HG03378 (cell line): Measurements from ENCODE around the gene CEACAM21.

Experiments used
- ATAC-seq: cut with Tn5 transposase; IDR thresholded peaks from one replicate; pipeline ENCODE4 v1.9.1; 2021; ENCODE audit warnings: mild to moderate bottlenecking, moderate library complexity; ENCODE audit not compliant: unreplicated experiment

The CEACAM21 gene

GRCh38 chr19:41584260-41584810, 8.4 kb downstream of the CEACAM21 start:
- no peak for ATAC-seq

GRCh38 chr19:41584931-41585330, 9.0 kb downstream of the CEACAM21 start:
- ATAC-seq = no peak

GRCh38 chr19:41586064-41586463, 10.1 kb downstream of the CEACAM21 start:
- ATAC-seq = no peak

DNA sequence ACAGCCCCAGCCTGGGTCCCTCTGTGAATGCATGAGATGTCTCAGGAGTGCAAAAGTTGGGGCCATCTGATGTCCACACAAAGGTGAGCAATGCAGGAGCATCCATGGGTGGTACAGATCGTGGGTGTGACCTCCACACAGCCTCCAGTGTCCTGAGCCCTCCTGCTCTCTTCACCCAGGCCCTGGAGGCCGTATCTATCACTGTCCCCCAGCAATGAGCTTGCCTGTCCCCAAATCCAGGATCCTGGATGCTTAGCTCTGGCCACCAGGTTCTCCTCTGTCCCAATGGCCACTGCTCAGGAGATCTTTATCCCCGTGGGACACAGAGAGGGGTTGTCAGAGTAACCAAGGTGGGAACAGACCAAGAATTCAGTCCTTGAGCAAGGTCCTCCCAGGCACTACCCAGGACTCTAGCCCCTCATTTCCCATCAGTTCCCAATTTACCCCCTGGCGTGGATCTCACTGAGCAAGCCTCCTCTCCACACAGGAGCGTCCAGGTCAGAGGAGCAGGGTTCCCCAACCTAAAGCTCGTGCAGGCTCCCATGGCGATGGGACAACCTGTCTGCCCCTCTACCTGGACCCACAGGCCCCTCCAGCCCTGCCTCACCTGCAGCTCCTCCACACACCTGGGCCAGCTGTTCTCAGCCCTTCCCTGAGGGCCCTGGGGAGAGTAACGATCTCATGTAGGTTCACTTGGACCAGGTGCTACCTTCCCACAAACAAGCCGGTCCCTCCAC, 11.3 kb downstream of the CEACAM21 start:
- no peak for ATAC-seq

DNA sequence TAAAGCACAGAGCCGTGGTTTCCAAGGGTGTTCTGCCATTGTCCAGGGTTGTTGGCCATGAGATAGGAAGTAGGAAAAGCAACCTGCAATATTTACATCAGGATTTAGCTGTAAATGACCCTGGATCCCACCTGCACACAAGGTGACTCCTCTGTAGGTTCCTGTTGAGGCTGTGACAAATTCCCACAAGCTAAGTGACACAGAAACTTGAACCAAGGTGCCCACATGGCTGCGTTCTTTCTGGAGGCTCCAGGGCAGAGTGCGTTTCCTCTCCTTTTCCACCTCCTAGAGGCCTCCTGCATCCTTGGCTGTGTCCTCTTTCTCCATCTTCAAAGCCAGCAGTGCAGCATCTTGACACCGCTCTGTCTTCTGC, 11.9 kb downstream of the CEACAM21 start:
- ATAC-seq = no peak

GRCh38 chr19:41588497-41589209, 12.7 kb downstream of the CEACAM21 start:
- ATAC-seq = no peak

DNA sequence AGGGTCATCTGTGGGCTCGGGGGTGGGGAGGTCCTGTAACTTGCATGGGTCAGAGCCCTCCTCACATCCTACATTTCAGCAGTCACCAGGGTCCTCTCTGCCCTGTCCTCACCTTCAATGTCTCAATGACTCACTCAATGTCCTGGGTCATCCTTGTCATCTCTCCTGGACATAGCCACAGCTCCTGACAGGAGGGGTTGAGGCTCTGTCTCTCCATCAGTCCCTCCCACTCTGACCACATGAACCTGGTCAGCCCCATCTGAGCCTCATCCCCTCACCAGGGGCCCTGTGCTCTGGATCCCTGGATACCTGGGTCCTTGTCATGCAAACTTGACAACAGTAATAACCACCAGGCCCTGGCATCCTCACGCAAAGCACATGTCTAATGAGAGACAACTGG, 13.4 kb downstream of the CEACAM21 start:
- ATAC-seq = no peak

DNA sequence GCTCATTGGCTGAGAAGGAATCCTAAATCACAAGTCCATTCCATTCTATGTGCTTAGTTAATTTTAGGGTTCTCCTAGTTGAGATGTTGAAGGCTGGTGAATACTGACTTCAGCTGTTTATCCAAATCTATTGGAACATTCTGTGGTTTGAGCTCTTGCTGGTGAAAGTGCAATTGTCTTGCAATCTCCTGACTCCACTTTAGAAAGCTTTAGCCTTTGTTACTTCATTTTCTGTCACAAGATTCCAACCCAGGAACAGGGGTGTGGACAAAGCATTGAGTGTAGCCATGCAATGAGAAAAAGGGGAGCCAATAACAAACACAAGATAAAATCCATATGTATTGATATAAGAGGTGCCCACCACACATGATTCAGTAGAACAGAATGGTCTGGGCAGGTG, 15.0 kb downstream of the CEACAM21 start:
- no peak for ATAC-seq

- no peak for ATAC-seq
Measured at GRCh38 chr19:41591951-41592562, 16.1 kb downstream of the CEACAM21 start.

DNA sequence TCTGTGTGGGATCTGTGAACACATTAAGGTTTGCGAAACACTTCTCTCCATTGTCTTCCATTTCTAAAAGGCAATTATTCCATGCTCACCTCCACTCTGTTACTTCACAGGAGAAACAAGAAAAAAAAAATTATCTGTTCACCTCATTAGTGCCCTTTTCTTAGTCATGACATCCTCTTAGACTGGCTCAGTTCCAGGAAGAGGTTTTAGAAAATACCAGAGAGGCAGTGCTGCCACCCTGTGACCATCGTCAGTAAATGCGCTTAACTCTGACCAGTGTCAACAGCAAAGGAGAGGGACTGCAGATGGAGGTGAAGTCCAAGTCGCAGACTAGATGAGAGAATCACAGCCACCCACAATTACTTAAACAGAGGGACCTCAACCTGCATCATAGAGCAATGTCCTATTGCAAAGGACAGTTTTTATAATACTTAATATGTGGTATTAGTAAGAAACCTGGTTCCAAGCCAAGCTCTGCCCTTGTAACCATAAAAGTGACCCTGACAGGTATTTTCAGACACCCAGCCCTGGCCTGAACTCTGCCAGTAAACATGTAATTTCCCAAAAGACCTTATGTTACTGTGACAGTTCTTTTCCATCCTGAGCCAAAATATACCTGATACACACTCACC, 19.4 kb downstream of the CEACAM21 start:
- no peak for ATAC-seq

DNA sequence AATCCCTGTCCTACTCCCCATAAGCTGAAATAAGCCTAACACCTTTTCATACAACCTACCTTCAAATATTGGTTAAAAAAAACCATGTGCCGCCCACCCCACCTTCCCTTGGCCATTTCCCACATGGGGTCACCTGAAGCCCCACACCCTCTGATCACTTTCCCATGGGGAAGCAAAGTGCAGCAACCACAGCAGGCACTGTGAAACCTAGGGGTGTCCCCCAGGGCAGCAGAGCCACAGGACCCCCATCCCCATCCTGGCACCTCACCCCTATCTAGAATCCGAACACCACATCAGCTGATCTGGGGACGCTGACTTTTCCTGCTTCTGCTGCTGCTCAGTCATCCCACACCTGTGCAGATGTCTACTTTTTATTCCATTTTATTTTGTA, 19.9 kb downstream of the CEACAM21 start:
- ATAC-seq = no peak

GRCh38 chr19:41597600-41598041, 21.7 kb downstream of the CEACAM21 start:
- ATAC-seq = peak; percentile 70

DNA sequence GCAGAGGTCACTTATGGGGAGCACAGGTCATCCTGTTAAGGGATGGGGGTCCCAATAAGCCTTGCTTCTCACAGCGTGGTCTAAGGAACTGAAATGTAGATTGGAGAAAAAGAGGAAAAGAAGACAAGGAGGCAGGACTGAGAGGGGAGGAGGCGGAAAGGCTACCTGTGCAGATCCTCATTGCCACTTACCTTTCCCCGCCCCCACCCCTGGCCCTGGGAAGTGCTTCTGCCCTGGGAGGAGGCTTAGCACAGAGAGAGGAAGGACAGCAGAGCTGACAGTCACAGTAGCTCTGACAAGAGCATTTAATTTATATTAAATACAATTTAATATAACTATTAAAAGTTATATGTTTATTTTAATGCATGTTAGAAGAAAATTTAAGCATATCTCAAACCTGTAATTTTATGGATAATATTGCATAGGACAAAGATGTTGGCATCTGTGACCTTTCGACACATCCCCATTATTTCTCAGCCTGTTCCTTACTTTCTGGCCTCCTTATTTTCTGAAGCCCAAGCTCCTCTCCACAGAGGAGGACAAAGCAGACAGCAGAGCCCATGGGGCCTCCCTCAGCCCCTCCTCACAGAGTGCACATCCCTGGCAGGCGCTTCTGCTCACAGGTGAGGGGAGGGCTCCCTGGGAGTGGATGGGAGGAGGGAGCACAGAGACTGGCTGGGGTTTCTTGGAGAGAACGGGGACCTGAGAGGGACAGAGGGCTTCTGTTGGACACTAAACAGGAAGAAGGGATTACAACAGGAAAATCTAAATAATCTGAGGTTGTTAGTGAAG, 23.4 kb downstream of the CEACAM21 start:
- ATAC-seq = no peak

GRCh38 chr19:41601771-41602170, 25.8 kb downstream of the CEACAM21 start:
- no peak for ATAC-seq

- ATAC-seq = no peak
Measured at GRCh38 chr19:41604831-41605230, 28.9 kb downstream of the CEACAM21 start.

DNA sequence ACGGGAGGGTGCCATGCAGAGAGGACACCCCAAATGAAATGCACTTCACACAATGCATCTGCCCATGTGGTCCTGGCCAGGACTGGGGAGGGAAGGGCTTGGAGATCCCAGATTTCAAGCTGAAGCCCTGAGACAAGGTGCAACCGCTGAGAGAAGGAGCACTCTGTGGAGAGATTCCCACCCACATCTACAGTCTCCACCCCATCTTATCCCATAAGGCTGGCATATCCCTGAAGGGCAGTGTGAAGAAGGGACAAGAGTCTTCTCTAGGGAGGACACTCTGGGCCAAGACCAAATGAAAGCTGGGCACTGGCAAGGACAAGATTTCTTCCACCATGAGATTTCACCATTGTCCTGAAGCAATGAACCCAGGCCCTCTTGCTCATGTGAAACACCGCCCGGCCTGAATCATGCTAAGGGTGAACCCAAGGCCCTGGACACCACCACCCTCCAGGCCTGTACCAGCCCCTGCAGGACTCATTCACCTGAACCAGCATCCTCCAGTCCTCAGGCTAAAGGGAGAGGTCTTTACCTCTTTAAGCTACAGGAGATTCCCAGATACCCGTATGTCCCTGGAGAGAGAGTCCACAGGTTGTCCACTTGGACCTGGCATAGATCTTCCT, 30.4 kb downstream of the CEACAM21 start:
- ATAC-seq = no peak

DNA sequence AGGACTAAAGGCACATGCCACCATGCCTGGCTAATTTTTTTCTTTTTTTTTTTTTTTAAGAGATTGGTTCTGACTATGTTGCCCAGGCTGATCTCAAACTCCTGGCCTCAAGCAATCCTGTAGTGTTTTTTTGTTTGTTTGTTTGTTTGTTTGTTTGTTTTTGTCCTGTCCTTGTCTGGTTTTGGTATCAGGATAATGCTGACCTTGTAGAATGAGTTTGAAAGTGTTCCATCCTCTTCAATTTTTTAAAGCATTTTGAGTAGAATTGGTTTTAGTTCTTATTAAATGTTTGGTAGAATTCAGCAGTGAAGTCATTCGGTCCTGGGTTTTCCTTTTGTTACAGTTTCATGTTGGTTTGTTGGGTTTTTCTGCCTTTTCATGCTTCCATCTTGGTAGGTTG, 31.7 kb downstream of the CEACAM21 start:
- no peak for ATAC-seq

DNA sequence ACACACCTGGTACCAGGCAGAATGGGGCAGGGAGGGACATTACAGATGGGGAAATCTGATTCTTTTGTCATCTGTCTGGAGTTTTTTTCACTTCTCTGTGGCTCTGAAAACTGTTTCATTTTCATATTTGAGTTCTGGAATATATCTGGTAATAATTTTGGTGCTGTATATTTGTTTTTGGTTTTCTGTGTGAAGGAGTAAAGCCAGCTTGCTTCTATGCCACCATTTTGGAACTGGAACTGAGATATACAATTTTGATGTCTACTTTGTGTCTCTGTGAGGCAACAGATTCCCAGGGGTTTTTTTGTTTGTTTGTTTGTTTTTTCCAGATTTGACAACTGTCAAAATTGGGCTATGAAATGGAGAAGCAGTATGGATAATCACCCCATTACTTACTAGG, 34.8 kb downstream of the CEACAM21 start:
- no peak for ATAC-seq

- no peak for ATAC-seq
Measured at GRCh38 chr19:41612483-41612882, 36.5 kb downstream of the CEACAM21 start.

- no peak for ATAC-seq
Measured at GRCh38 chr19:41615207-41615606, 39.2 kb downstream of the CEACAM21 start.
